GM23248 (cell line): ENCODE results near the gene CEP112. TPM values are rescaled to one million over a fixed set of nuclear protein-coding genes. Genes with fewer than 3 reads are reported as not detected.

ENCODE experiments used
- DNase-seq: peaks from one replicate; pipeline ENCODE4 v3.0.0-alpha.2; 2015
- H2AFZ ChIP-seq: fragments of 200-600 bp; sonication (generic); 2 replicates; pipeline ENCODE4 v1.6.1; 2016; ENCODE audit warnings: antibody characterized with exemption
- H3F3A ChIP-seq: fragments of 200-600 bp; sonication (generic); 2 replicates; pipeline ENCODE4 v1.6.1; 2016; ENCODE audit warnings: mild to moderate bottlenecking, antibody characterized with exemption, mixed run types; ENCODE audit not compliant: insufficient read depth
- H3K27ac ChIP-seq: fragments of 200-600 bp; sonication (generic); 2 replicates; pipeline ENCODE4 v1.5.1; 2016; ENCODE audit warnings: mild to moderate bottlenecking
- H3K27me3 ChIP-seq: fragments of 200-600 bp; sonication (generic); replicated peaks from 2 replicates; pipeline ENCODE4 v1.6.1; 2016; ENCODE audit warnings: mild to moderate bottlenecking; ENCODE audit not compliant: insufficient read depth
- H3K36me3 ChIP-seq: fragments of 200-600 bp; sonication (generic); 2 replicates; pipeline ENCODE4 v1.6.1; 2016; ENCODE audit warnings: low read depth, mild to moderate bottlenecking
- H3K4me1 ChIP-seq: fragments of 200-600 bp; sonication (generic); 2 replicates; pipeline ENCODE4 v1.6.1; 2016; ENCODE audit warnings: mild to moderate bottlenecking; ENCODE audit not compliant: insufficient read depth
- H3K4me2 ChIP-seq: fragments of 200-600 bp; sonication (generic); one replicate; pipeline ENCODE4 v1.6.1; 2016; ENCODE audit warnings: mild to moderate bottlenecking; ENCODE audit not compliant: unreplicated experiment
- H3K4me3 ChIP-seq: fragments of 200-600 bp; sonication (generic); 2 replicates; pipeline ENCODE4 v1.5.1; 2016; ENCODE audit warnings: mild to moderate bottlenecking
- H3K79me2 ChIP-seq: fragments of 200-600 bp; sonication (generic); 2 replicates; pipeline ENCODE4 v1.6.1; 2016; ENCODE audit warnings: mild to moderate bottlenecking; ENCODE audit not compliant: insufficient read depth
- H3K9ac ChIP-seq: fragments of 200-600 bp; sonication (generic); 2 replicates; pipeline ENCODE4 v1.6.1; 2016; ENCODE audit warnings: mild to moderate bottlenecking
- H3K9me2 ChIP-seq: fragments of 200-600 bp; sonication (generic); 2 replicates; pipeline ENCODE4 v1.6.1; 2016; ENCODE audit warnings: mixed run types, mild to moderate bottlenecking, moderate library complexity; ENCODE audit not compliant: insufficient read depth
- H3K9me3 ChIP-seq: fragments of 200-600 bp; sonication (generic); one replicate; pipeline ENCODE4 v1.6.1; 2017; ENCODE audit warnings: low read depth
- H4K20me1 ChIP-seq: fragments of 200-600 bp; sonication (generic); 2 replicates; pipeline ENCODE4 v1.6.0; 2016; ENCODE audit not compliant: insufficient read depth
- EZH2 ChIP-seq: fragments of 200-600 bp; sonication (generic); IDR thresholded peaks from 2 replicates; pipeline ENCODE4 v1.6.1; 2018; ENCODE audit warnings: antibody characterized with exemption, mild to moderate bottlenecking; ENCODE audit not compliant: insufficient read depth, poor library complexity, severe bottlenecking
- EZH2phosphoT487 ChIP-seq: fragments of 200-600 bp; sonication (generic); IDR thresholded peaks from 2 replicates; pipeline ENCODE4 v1.6.1; 2018; ENCODE audit warnings: antibody characterized with exemption, moderate library complexity, mild to moderate bottlenecking, low read depth; ENCODE audit not compliant: insufficient read depth
- WGBS, 2 experiments: methylation state at CpG; one replicate each; pipeline ENCODE4 v1.1.6; 2015 to 2017; ENCODE audit warnings: low lambda C conversion rate in 2 of 2, low coverage in 1 of 2; ENCODE audit errors: missing lambda C conversion rate in 2 of 2; 5-methylcytosine and 5-hydroxymethylcytosine counted together
- in situ Hi-C: fragments of 300-500 bp; cut with MboI; formaldehyde crosslinking; loops from 2 replicates; pipeline ENCODE4 v1.15.0; 2020
- polyA plus RNA-seq: library from polyadenylated mRNA; unstranded; fragments of >200 nt; fragmentation: Nextera tagmentation; extraction: Ambion mirVana; gene quantifications from 2 replicates; pipeline ENCODE4 v1.2.1, GENCODE V29; 2016
- total RNA-seq: library from RNA; depleted of rRNA; stranded (reverse); fragments of >200 nt; shearing (Covaris generic); gene quantifications from 2 replicates; pipeline ENCODE4 v1.2.3, GENCODE V29; 2014

CEP112 gene
- total and polyA plus RNA-seq, 2 experiments from 2014 or later: 8.1 to 14.8 TPM

DNA sequence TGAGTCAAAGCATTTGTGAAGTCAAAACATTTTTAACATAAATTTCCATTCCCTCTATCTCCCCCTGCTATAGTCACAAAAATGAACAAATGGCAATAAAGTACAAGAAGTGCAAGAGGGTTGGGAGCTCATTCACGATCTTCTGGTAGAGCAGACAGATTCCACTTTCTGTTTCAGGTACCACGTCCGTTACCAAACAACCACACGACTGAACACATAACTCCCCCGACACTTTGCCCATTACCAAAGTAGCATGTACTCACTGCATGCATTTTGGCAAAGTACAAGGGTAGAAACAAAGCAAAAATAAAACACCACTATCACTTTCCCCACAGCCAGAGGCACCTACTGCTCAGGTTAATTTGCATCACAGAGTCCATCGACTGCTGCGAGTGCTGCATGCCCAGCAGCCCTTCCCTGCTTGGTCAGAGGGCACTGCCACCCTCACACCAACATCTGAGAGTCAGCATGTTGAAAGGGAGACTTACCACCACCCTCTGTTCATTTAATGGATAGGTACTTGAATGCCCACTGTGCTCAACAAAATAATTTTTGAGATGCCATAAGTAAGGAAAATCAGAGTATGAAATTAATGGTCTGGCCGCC is 480.2 kb downstream of the CEP112 start:
- Histone ChIP-seq H3K9me2 (no peaks in the 10 kb centered on the region), H3K79me2 (no peaks in the 10 kb centered on the region), H3K27me3 (no peaks in the 10 kb centered on the region), H3K9me3 (no peaks in the 10 kb centered on the region), H3K4me3 (no peak overlapping the region), H2AFZ (no peak overlapping the region), H3K9ac (no peak overlapping the region), H3K27ac (no peak overlapping the region), H3K4me1 (no peaks in the 10 kb centered on the region), H3F3A (no peaks in the 10 kb centered on the region), H3K36me3 (no peaks in the 10 kb centered on the region), H4K20me1 (no peaks in the 10 kb centered on the region), H3K4me2 (no peak overlapping the region)
- TF ChIP-seq EZH2phosphoT487 (no peak), EZH2 (no peak)
- in situ Hi-C loops: no loop called here
- DNase-seq: no peak
- WGBS, 2 experiments: 91 to 94% methylated on average over 8 of the region's 8 CpGs

DNA sequence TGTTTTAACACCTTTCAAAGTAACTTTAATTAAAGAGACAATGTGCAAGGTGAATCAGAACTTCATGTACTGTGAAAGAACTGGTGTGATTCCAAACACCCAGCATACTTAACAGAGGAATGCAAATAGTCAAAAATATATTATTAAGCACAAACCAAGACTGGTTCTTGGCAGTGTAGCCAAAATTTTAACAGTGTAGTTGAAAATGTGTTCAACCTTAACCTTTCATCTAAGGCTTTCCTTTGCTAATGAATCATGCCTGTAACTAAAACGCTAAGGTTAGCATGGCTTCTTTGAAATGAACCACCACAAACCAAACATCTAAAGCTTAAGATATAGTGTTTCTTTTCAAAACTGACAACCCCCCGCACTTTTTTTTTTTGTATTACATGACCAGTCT is 484.2 kb downstream of the CEP112 start:
- Histone ChIP-seq H3F3A (no peaks in the 10 kb centered on the region), H3K9me2 (no peaks in the 10 kb centered on the region), H3K4me1 (no peaks in the 10 kb centered on the region), H3K4me2 (no peak overlapping the region), H3K4me3 (no peak overlapping the region), H3K79me2 (no peaks in the 10 kb centered on the region), H3K27me3 (no peaks in the 10 kb centered on the region), H3K9me3 (no peaks in the 10 kb centered on the region), H3K36me3 (no peaks in the 10 kb centered on the region), H4K20me1 (no peaks in the 10 kb centered on the region), H2AFZ (no peak overlapping the region), H3K27ac (no peak overlapping the region), H3K9ac (no peak overlapping the region)
- in situ Hi-C loops: no loop called here
- 53 to 57% methylated on average over 2 of the region's 2 CpGs for WGBS, 2 experiments
- no peak for DNase-seq
- TF ChIP-seq EZH2 (no peak), EZH2phosphoT487 (no peak)

DNA sequence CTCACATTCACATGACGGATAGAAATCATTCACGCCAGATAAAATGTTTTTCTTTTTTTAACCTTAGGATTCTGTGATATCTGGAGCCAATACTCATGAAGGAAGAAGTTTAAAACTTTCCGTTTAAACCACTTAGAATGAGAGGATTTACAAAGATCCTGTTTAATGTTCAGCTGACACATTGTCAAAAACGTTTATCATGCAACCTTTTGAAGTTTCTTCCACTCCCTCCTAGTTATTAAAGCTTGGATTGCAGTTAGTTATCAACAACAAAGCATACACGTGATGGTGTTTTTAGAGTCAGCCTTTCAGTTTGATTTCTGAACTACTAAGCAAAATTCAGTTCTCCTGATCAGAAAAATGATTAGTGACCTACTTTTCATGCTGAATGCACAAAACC is 487.2 kb downstream of the CEP112 start:
- no peaks in the 10 kb centered on the region for H3K9me2 ChIP-seq
- no peak overlapping the region for H3K4me2 ChIP-seq
- no peak overlapping the region for H3K4me3 ChIP-seq
- H3K9me3 ChIP-seq: no peaks in the 10 kb centered on the region
- in situ Hi-C loops: no loop called here
- no peak overlapping the region for H3K9ac ChIP-seq
- no peaks in the 10 kb centered on the region for H3K4me1 ChIP-seq
- WGBS, 2 experiments: 80 to 83% methylated on average over 5 of the region's 5 CpGs
- no peak overlapping the region for H2AFZ ChIP-seq
- H3K36me3 ChIP-seq: no peaks in the 10 kb centered on the region
- TF ChIP-seq EZH2phosphoT487 (no peak), EZH2 (no peak)
- H3K27ac ChIP-seq: no peak overlapping the region
- H3K27me3 ChIP-seq: no peaks in the 10 kb centered on the region
- no peaks in the 10 kb centered on the region for H3K79me2 ChIP-seq
- H3F3A ChIP-seq: no peaks in the 10 kb centered on the region
- DNase-seq: no peak
- no peaks in the 10 kb centered on the region for H4K20me1 ChIP-seq

DNA sequence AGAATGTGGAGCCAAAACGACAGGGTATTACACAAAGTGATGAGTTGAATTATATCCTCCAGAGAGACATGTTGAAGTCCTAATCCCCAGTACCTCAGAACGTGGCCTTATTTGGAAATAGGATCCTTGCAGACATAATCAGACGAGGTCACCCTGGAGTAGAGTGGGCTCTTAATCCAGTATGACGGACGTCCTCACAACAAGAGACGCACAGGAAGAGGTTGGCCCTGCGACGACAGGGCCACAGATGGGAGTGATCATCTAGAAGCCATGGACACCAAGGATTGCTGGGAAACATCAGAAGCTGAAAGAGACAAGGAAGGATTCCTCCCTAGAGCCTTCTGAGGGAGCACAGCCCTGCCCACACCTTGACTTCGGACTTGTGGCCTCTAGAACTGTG is 488.0 kb downstream of the CEP112 start:
- Histone ChIP-seq H3K79me2 (no peaks in the 10 kb centered on the region), H3K27me3 (no peaks in the 10 kb centered on the region), H3K27ac (no peak overlapping the region), H3K36me3 (no peaks in the 10 kb centered on the region), H2AFZ (no peak overlapping the region), H3F3A (no peaks in the 10 kb centered on the region), H3K9ac (no peak overlapping the region), H4K20me1 (no peaks in the 10 kb centered on the region), H3K4me1 (peaks cover under 1% of the 10 kb centered on the region; the same call in 1 of the 2 replicates), H3K4me3 (no peak overlapping the region), H3K9me2 (no peaks in the 10 kb centered on the region), H3K4me2 (no peak overlapping the region), H3K9me3 (no peaks in the 10 kb centered on the region)
- DNase-seq: no peak
- TF ChIP-seq EZH2phosphoT487 (no peak), EZH2 (no peak)
- WGBS, 2 experiments: 77 to 83% methylated on average over 9 of the region's 9 CpGs
- in situ Hi-C loops: no loop called here

DNA sequence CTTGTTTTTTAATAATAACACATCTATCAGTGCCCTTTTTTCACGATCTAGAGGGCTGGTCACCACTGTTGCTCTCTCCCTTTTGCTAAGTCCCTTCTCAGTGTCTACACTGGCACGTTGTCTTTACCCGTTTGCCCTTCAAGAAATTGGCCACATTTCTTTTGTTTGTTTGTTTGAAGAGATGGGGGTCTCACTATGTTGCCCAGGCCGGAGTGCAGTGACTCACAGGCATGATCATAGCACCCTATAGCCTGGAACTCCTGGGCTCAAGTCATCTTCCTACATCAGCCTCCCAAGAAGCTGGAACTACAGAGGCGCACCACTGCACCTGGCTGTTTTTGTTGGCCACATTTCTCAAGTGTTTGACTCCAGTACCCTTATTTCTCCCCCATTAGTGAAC is 492.5 kb downstream of the CEP112 start:
- DNase-seq: no peak
- WGBS, 2 experiments: 75 to 78% methylated on average over 5 of the region's 5 CpGs
- Histone ChIP-seq H3K4me2 (no peak overlapping the region), H3K27ac (no peak overlapping the region), H4K20me1 (no peaks in the 10 kb centered on the region), H3K9me3 (no peaks in the 10 kb centered on the region), H3K9ac (no peak overlapping the region), H3K79me2 (no peaks in the 10 kb centered on the region), H3K9me2 (no peaks in the 10 kb centered on the region), H3K4me3 (no peak overlapping the region), H3K4me1 (peaks cover 30% of the 10 kb centered on the region), H3F3A (peaks cover 31% of the 10 kb centered on the region), H3K27me3 (no peaks in the 10 kb centered on the region), H3K36me3 (no peaks in the 10 kb centered on the region), H2AFZ (no peak overlapping the region)
- no peak for TF ChIP-seq EZH2phosphoT487
- no peak for TF ChIP-seq EZH2
- in situ Hi-C loops: no loop called here
